Esophagus squamous epithelium (tissue), 4 donors: ENCODE data around the gene SPEG.

Experiments
- POLR2A ChIP-seq, 4 donors: fragments of 450-650 bp; IDR thresholded peaks; one replicate each; pipeline ENCODE4 v1.6.1; 2017; ENCODE audit warnings: antibody characterized with exemption in 4 of 4, mild to moderate bottlenecking in 4 of 4, moderate library complexity in 3 of 4
- TF ChIP-seq, protein P1 (sequence below), 6 experiments: fragments of 450-650 bp in 4 of 6; fragments of 200-600 bp in 2 of 6; sonication (generic) in 2 of 6; IDR thresholded peaks; one replicate each; pipeline ENCODE4 v1.5.1; 2016 to 2019; ENCODE audit warnings: antibody characterized with exemption in 6 of 6, mild to moderate bottlenecking in 4 of 6, moderate library complexity in 4 of 6

DNA sequence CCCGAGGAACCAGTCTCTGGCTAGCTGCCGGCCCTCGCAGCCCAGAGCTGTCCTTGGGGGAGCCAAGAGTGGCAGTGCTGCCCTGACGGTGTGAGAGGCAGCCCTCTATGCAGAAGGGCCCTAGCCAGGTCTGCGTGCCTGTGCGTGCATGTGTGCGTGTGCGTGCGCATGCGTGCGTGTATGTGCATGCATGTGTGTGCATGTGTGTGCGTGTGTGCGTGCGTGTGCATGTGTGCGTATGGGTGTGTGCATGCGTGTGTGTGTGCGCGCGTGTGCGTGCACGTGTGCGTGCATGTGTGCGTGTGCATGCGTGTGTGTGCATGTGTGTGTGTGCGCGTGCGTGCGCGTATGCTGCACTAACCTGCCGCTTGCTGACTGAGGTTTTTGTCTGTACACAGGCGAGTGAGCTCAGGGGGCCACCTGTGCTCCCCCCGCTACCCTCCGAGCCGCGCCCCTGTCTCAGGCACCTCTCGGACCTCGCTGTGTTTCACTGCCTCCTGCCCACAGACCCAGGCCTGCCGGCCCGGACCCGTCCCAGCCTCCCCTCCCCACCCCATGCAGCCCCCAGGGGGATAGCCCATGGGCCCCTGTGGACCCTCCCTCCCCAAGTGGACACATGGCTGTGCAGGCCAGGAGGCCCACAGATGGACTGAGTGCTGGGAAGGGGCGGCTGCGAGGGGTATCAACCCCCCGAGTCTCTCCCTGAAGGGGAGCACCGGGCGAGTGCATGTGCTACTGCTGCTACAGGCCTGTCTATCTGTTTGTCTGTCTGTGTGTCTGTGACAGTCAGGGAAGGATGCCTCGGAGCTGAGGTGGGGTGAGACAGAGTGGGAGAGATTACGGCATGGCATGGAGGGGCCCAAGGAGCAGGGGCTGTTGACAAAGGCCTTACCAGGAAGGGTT is 31.3 kb downstream of the SPEG start:
- TF ChIP-seq, protein P1, sequence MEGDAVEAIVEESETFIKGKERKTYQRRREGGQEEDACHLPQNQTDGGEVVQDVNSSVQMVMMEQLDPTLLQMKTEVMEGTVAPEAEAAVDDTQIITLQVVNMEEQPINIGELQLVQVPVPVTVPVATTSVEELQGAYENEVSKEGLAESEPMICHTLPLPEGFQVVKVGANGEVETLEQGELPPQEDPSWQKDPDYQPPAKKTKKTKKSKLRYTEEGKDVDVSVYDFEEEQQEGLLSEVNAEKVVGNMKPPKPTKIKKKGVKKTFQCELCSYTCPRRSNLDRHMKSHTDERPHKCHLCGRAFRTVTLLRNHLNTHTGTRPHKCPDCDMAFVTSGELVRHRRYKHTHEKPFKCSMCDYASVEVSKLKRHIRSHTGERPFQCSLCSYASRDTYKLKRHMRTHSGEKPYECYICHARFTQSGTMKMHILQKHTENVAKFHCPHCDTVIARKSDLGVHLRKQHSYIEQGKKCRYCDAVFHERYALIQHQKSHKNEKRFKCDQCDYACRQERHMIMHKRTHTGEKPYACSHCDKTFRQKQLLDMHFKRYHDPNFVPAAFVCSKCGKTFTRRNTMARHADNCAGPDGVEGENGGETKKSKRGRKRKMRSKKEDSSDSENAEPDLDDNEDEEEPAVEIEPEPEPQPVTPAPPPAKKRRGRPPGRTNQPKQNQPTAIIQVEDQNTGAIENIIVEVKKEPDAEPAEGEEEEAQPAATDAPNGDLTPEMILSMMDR (IDR thresholded peaks at IDR 0.05), result no peak
- no peak for TF ChIP-seq POLR2A (IDR thresholded peaks at IDR 0.05)
